EH (cell line): ENCODE results near the gene RBFOX2.
"Not testable (repeated sequence)": the region's sequence is repeated elsewhere in the genome, so short reads cannot be mapped to it uniquely, and the experiment has no call there.

Source experiments
- DNase-seq: peaks from one replicate; pipeline ENCODE4 v3.0.0-alpha.2; 2015; ENCODE audit warnings: low read depth

RBFOX2 gene

GRCh38 chr22:36008565-36008964 lies 20.1 kb downstream of the RBFOX2 start:
- DNase-seq: no peak

GRCh38 chr22:36008131-36008530 lies 20.5 kb downstream of the RBFOX2 start:
- no peak for DNase-seq

- no peak for DNase-seq
Observed at GRCh38 chr22:36003972-36004674, 24.5 kb downstream of the RBFOX2 start.

- no peak for DNase-seq
Observed at GRCh38 chr22:36002718-36003260, 25.8 kb downstream of the RBFOX2 start.

GRCh38 chr22:36002084-36002483 lies 26.5 kb downstream of the RBFOX2 start:
- DNase-seq: no peak

- DNase-seq: no peak
Observed at GRCh38 chr22:35998748-35999147, 29.9 kb downstream of the RBFOX2 start.

GRCh38 chr22:35997438-35997837 lies 31.2 kb downstream of the RBFOX2 start:
- peak; percentile 53 for DNase-seq

- DNase-seq: no peak
Observed at GRCh38 chr22:35996596-35996995, 32.0 kb downstream of the RBFOX2 start.

GRCh38 chr22:35995772-35996171 lies 32.9 kb downstream of the RBFOX2 start:
- DNase-seq: peak; percentile 96

- DNase-seq: peak; percentile 66
Observed at GRCh38 chr22:35995348-35995747, 33.3 kb downstream of the RBFOX2 start.

- DNase-seq: not testable (repeated sequence)
Observed at GRCh38 chr22:35993727-35994126, 34.9 kb downstream of the RBFOX2 start.

- DNase-seq: no peak
Observed at GRCh38 chr22:35993048-35993714, 35.4 kb downstream of the RBFOX2 start.

- peak; percentile 61 for DNase-seq
Observed at GRCh38 chr22:35991168-35991567, 37.5 kb downstream of the RBFOX2 start.

- DNase-seq: no peak
Observed at GRCh38 chr22:35988030-35988429, 40.6 kb downstream of the RBFOX2 start.

GRCh38 chr22:35987487-35987886 lies 41.1 kb downstream of the RBFOX2 start:
- DNase-seq: no peak

- DNase-seq: peak; percentile 55
Observed at GRCh38 chr22:35986088-35986487, 42.5 kb downstream of the RBFOX2 start.

GRCh38 chr22:35985371-35985770 lies 43.3 kb downstream of the RBFOX2 start:
- DNase-seq: no peak

GRCh38 chr22:35984183-35985175 lies 44.1 kb downstream of the RBFOX2 start:
- peak; percentile 63 for DNase-seq

- DNase-seq: no peak
Observed at GRCh38 chr22:35981900-35982299, 46.7 kb downstream of the RBFOX2 start.

- DNase-seq: no peak
Observed at GRCh38 chr22:35978889-35979288, 49.7 kb downstream of the RBFOX2 start.

- DNase-seq: no peak
Observed at GRCh38 chr22:35978201-35978600, 50.4 kb downstream of the RBFOX2 start.

- peak; percentile 88 for DNase-seq
Observed at GRCh38 chr22:35977136-35977535, 51.5 kb downstream of the RBFOX2 start.
